OCI-LY7 (cell line): ENCODE data around the gene FAM186B. TPM values are rescaled to one million over a fixed set of nuclear protein-coding genes. Genes with fewer than 3 reads are reported as not detected.

ENCODE experiments used
- BruUV-seq: library from RNA; stranded (reverse); fragments of 400-500 nt; replicated peaks from 2 replicates; lab custom pipeline; 2021; lab: Mats Ljungman, UMichigan
- CTCF ChIA-PET: fragments of 300-600 bp; sonication (Branson Sonifier 250); formaldehyde crosslinking; loops from one replicate; lab custom pipeline; 2022; ENCODE audit warnings: antibody characterized with exemption; ENCODE audit not compliant: unreplicated experiment; lab: Charles Lee
- POLR2A ChIA-PET: fragments of 300-600 bp; sonication (Branson Sonifier 250); formaldehyde crosslinking; loops from one replicate; lab custom pipeline; 2022; ENCODE audit warnings: antibody characterized with exemption; lab: Charles Lee
- DNase-seq: peaks from one replicate; pipeline ENCODE4 v3.0.0-alpha.2; 2015; ENCODE audit warnings: low spot score
- H2AFZ ChIP-seq: fragments of 200-600 bp; sonication (generic), shearing (Covaris generic); 2 replicates; pipeline ENCODE4 v1.6.1; 2014; ENCODE audit warnings: mild to moderate bottlenecking, antibody characterized with exemption, low read length, moderate library complexity
- H3K27ac ChIP-seq: fragments of 200-600 bp; sonication (generic); 2 replicates; pipeline ENCODE4 v1.5.1; 2014; ENCODE audit warnings: mixed run types, low read depth, mild to moderate bottlenecking, moderate library complexity, low read length, inconsistent platforms; ENCODE audit not compliant: poor library complexity, severe bottlenecking
- H3K36me3 ChIP-seq: fragments of 200-600 bp; sonication (generic); 2 replicates; pipeline ENCODE4 v1.6.1; 2014; ENCODE audit warnings: mild to moderate bottlenecking, antibody characterized with exemption, low read length, moderate library complexity, mixed read lengths; ENCODE audit not compliant: insufficient read depth
- H3K4me1 ChIP-seq: fragments of 200-600 bp; sonication (generic); 2 replicates; pipeline ENCODE4 v1.5.1; 2014; ENCODE audit warnings: mild to moderate bottlenecking, low read length; ENCODE audit not compliant: insufficient read depth, poor library complexity, severe bottlenecking
- H3K4me2 ChIP-seq: fragments of 200-600 bp; sonication (generic); 2 replicates; pipeline ENCODE4 v1.6.1; 2014; ENCODE audit warnings: mild to moderate bottlenecking, low read length
- H3K4me3 ChIP-seq: fragments of 200-600 bp; sonication (generic); 2 replicates; pipeline ENCODE4 v1.5.1; 2014; ENCODE audit warnings: mild to moderate bottlenecking, low read depth, low read length; ENCODE audit not compliant: poor library complexity, severe bottlenecking
- H3K79me2 ChIP-seq: fragments of 200-600 bp; sonication (generic); 2 replicates; pipeline ENCODE4 v1.6.1; 2016; ENCODE audit warnings: low read depth, mild to moderate bottlenecking, low read length, moderate library complexity, mixed read lengths; ENCODE audit not compliant: insufficient read depth
- H3K9me2 ChIP-seq: fragments of 200-600 bp; sonication (generic); 2 replicates; pipeline ENCODE4 v1.6.1; 2016; ENCODE audit warnings: mild to moderate bottlenecking, low read length, mixed read lengths; ENCODE audit not compliant: insufficient read depth
- H3K9me3 ChIP-seq: fragments of 200-600 bp; sonication (generic); 2 replicates; pipeline ENCODE4 v1.6.1; 2014; ENCODE audit warnings: mild to moderate bottlenecking, mixed run types, low read length, mixed read lengths
- H4K20me1 ChIP-seq: fragments of 200-600 bp; sonication (generic); 2 replicates; pipeline ENCODE4 v1.6.1; 2014; ENCODE audit warnings: mild to moderate bottlenecking, antibody characterized with exemption, low read length, moderate library complexity, mixed read lengths; ENCODE audit not compliant: insufficient read depth
- CTCF ChIP-seq: fragments of 200-600 bp; sonication (generic); conservative IDR thresholded peaks from 2 replicates; pipeline ENCODE4 v1.5.1; 2014; ENCODE audit warnings: mild to moderate bottlenecking, antibody characterized with exemption, low read length, moderate library complexity, mixed read lengths
- EZH2phosphoT487 ChIP-seq: fragments of 200-600 bp; sonication (generic); IDR thresholded peaks from 2 replicates; pipeline ENCODE4 v1.6.1; 2018; ENCODE audit warnings: low read depth, borderline replicate concordance, mild to moderate bottlenecking, mixed run types, antibody characterized with exemption, low read length, moderate library complexity, mixed read lengths
- intact Hi-C: fragments of 100-400 bp; cut with micrococcal nuclease; formaldehyde crosslinking; loops from one replicate; pipeline ENCODE4 v1.10.0; 2022; ENCODE audit not compliant: unreplicated experiment
- total RNA-seq, 2 experiments: library from RNA; depleted of rRNA in 1 of 2; stranded (reverse); fragments of >200 nt in 1 of 2; shearing (Covaris generic) in 1 of 2; gene quantifications; 2 replicates each; pipeline ENCODE4 v1.2.3, GENCODE V29; 2014 to 2022

Gene FAM186B
- total RNA-seq, 2 experiments from 2014 or later: 0.60 to 2.8 TPM

GRCh38 chr12:49599961-49600360 is 5.5 kb downstream of the FAM186B start:
- Histone ChIP-seq H4K20me1 (no peaks in the 10 kb centered on the region), H3K4me1 (peaks cover 4% of the 10 kb centered on the region), H3K9me3 (no peaks in the 10 kb centered on the region), H2AFZ (no peak overlapping the region), H3K4me3 (no peak overlapping the region), H3K36me3 (no peaks in the 10 kb centered on the region), H3K9me2 (no peaks in the 10 kb centered on the region), H3K79me2 (no peaks in the 10 kb centered on the region), H3K4me2 (no peak overlapping the region), H3K27ac (no peak overlapping the region)
- TF ChIP-seq EZH2phosphoT487 (no peak), CTCF (no peak)
- no peak for DNase-seq
- no TSS peak for BruUV-seq
- intact Hi-C loops: no loop called here
- ChIA-PET POLR2A (interaction anchor here (0.6 kb wide), 1 partner anchor 10 kb away, joined by 3 read pairs; no protein-coding TSS in a partner anchor), CTCF (no interaction called here)

GRCh38 chr12:49598527-49598926 is 6.9 kb downstream of the FAM186B start:
- Histone ChIP-seq H4K20me1 (no peaks in the 10 kb centered on the region), H3K9me3 (no peaks in the 10 kb centered on the region), H3K27ac (no peak overlapping the region), H3K36me3 (0 out of 2 replicates have a peak, but pooled peaks cover 4% of the 10 kb centered on the region), H3K4me1 (no peaks in the 10 kb centered on the region), H3K79me2 (no peaks in the 10 kb centered on the region), H3K4me2 (no peak overlapping the region), H2AFZ (no peak overlapping the region), H3K9me2 (no peaks in the 10 kb centered on the region), H3K4me3 (no peak overlapping the region)
- BruUV-seq: no TSS peak
- intact Hi-C loops: no loop called here
- POLR2A ChIA-PET: no interaction called here
- TF ChIP-seq EZH2phosphoT487 (no peak), CTCF (no peak)
- DNase-seq: no peak
- CTCF ChIA-PET: no interaction called here

GRCh38 chr12:49588721-49589516 is 16.5 kb downstream of the FAM186B start:
- intact Hi-C loops: no loop called here
- ChIA-PET CTCF (no interaction called here), POLR2A (interaction anchor here (0.6 to 1.0 kb wide), 3 partner anchors 10 to 456 kb away, joined by 3 to 4 read pairs (median 3); no protein-coding TSS in a partner anchor)
- Histone ChIP-seq H3K79me2 (no peaks in the 10 kb centered on the region), H3K4me1 (no peaks in the 10 kb centered on the region), H2AFZ (no peak overlapping the region), H3K9me3 (0 out of 2 replicates have a peak, but pooled peaks cover 4% of the 10 kb centered on the region), H3K9me2 (no peaks in the 10 kb centered on the region), H3K36me3 (peaks cover 26% of the 10 kb centered on the region), H3K4me2 (no peak overlapping the region), H3K4me3 (no peak overlapping the region), H4K20me1 (no peaks in the 10 kb centered on the region), H3K27ac (no peak overlapping the region)
- BruUV-seq: no TSS peak
- DNase-seq: no peak
- no peak for TF ChIP-seq CTCF
- no peak for TF ChIP-seq EZH2phosphoT487
